Amniotic stem cell (primary cell): Measurements from ENCODE around the gene TRMT1.
A peak's percentile ranks its signal among the peaks of the same experiment; 100 is the strongest.

Experiments
- DNase-seq: peaks from one replicate; lab custom pipeline; 2025; lab: John Stamatoyannopoulos, UW

Gene TRMT1

GRCh38 chr19:13122980-13123957, 6.7 kb upstream of the TRMT1 start:
- DNase-seq: no peak

GRCh38 chr19:13122275-13122878, 5.8 kb upstream of the TRMT1 start:
- no peak for DNase-seq

GRCh38 chr19:13121551-13122274, 5.2 kb upstream of the TRMT1 start:
- DNase-seq: no peak

DNA sequence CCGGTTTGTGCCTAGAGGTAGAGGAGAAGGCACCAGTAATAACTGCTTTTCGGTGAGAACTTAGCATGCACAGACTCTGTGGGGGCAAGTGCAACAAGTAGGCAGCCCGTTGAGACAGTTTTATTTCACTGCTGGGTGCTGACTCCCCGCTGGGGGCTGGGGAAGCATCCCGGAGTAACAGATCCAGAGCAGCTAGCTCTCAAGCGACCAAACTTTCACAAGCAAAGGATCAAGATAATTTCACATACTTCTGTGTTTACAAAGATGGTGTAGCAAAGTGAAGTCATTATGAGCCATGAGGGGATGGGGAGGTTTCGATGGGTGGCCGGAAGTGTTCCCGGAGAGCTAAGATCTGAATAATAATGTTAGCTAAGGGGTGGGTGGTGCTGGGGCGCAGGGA, 4.3 kb upstream of the TRMT1 start:
- no peak for DNase-seq

- no peak for DNase-seq
These were observed 3.5 kb upstream of the TRMT1 start for GRCh38 chr19:13120031-13120430.

- no peak for DNase-seq
These were observed 3.1 kb upstream of the TRMT1 start for GRCh38 chr19:13119627-13120026.

DNA sequence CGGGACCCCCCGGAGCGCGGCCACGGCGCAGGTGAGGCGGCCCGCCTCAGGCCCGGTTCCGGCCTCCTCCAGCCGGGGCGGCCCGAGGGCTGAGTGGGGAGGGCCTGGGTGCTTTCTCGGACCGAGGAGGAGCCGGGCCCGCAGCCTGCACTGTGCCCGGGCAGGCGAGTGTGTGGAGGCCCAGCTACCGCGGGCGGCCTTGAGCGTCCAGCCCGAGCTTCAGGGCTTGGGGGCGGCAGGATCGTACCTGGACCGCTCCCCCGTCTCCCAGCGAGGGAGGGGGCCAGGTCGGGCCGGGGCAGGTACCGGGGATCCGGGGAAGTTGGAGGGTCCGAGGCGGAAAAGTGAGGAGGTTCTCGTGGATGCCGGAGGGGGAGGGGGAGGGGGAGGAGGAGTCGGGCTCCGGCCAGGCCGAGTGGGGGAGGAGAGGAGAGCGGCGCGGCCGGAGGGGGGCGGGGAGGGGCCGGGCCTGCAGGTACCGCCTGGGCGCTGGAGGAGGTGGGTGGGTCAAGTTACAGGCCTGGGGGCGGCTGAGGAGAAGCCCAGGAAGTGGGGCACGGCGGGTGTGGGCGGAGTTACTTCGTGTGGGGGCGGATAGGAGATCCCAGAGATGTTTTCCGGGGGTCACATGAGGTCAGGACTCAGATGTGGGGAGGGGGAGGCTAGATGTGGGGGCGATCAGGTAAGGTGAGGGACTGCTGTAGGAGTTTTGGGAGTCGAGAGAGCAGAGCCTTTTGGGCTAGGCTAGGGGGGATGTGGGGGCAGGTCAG, 2.1 kb upstream of the TRMT1 start:
- DNase-seq: no peak

GRCh38 chr19:13117772-13118423, 1.4 kb upstream of the TRMT1 start, which contains the start of gene NACC1:
NACC1 (plus strand) TSS chr19:13118264; CDS start chr19:13135208, 16,944 bp downstream.
- DNase-seq: peak; percentile 79

DNA sequence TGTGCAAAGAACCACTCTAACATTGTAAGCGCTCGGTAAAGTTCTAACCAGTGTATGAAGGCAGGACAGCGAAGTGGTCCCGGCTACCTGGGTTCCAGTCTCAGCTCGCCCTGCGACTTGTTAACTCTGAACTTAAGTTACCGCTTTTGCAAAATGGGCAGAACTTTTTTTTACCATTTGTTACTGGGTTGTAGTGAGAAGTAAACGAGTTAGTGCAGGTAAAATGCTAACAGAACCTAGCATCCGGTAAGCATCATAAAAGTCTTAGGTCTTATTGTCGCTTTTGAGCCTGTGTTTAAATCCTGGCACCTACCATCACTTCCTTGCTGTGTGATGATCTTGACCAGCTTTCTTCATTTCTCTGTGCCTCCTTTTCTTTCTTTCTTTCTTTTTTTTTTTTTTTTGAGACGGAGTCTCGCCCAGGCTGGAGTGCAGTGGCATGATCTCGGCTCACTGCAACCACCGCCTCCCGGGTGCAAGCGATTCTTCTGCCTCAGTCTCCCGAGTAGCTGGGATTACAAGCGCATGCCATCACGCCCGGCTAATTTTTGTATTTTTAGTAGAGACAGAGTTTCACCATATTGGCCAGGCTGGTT, 734 bp upstream of the TRMT1 start:
- no peak for DNase-seq

DNA sequence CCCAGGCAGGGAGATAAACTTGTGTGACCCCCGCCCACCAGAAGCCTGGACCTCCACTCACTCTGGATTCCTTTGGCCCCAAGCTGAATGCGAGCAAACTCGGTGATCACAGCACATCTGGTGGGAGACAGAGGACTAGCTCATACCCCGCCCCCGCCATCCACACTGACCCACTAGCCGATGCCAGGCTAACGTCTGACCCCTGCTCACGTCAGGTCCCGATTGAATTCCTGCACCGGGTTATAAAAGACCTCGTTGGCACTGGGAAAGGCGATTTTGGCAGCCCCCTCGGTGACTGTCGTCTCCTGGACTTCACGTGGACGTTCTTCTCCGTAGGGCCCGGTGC, 631 bp downstream of the TRMT1 start:
- DNase-seq: no peak

DNA sequence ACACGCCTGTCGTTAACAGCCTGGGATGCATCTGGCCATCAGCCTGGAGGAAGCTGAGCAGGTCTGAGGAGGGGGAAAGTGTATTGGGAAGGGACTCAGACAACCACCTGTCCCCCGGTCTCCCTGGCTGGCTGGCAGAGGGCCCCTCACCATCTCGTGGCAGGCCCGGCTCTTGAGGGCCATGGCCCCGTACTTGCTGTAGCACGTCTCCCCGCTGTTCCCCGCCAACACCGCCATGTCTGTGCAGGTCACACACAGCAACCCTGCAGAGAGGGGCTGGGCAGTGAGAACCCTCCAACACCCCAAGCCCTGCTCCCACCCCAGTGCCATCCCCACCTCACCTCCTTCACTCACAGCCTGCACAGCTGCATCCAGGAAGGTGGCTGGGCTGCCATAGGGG, 4.0 kb downstream of the TRMT1 start:
- DNase-seq: no peak

DNA sequence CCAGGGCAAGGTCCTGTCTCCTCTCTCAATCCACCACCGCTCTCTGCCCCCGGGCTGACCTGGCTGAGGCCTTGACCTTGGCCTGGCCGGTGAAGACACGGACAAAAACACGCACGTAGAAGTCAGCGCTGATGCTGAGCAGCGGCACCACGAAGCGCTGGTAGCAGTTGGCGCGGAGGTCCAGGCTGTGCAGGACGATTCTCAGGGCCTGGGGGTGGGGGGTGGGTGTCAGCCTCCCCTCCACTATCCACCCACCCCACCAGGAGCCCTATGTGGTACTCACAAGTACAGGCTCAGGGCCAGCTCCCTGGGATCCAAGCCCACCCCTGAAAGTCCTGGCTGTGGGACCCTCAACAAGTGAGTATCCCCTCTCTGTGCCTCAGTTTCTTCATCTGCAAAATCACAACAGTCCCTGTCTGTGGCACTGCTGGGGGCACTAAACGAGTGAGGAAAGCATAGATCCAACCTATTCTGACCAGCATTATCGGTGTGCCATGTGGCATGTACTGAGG, 6.4 kb downstream of the TRMT1 start:
- DNase-seq: no peak

- no peak for DNase-seq
These were observed 7.0 kb downstream of the TRMT1 start for GRCh38 chr19:13109361-13110098.

DNA sequence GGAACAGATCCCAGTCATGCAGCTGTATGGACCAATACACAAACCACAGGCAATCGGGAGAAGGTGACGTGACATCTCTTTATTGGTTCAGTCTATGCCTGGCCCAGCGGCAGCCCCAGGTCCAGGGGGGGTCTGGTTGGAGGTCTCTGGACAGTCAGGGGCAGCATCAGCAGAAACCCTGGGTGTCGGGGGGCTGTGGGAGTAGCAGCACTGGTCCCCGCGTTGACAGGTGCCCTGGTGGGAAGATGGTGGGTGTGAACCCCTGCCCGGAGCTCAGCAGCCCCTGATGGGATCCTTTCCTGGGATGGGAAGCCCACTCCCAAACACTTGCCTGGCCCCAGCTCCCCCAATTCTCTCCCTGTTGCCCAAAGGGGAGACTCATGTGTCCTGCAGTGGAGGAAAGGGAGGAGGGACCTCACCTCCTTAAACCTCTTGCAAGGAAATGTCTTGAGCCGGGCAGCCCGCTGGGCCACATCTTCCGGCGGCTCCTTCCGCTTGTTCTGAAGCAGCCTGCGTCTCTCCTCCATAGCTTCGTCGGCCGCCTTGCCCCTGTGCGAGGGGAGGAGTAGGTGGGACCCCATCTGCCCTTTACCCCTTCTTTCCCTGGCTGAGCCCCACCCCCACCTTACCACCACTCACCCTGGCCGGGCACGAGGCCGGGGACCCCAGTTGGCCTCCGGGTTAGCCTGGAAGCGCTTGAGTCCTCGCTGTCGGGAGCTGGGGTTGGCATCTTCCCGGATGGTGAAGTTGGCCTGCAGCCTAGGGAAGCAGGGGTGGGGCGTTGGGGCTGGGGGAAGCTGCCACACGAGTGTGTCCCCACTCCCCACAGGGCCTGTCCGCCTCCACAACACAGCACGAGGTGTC, 11.5 kb downstream of the TRMT1 start:
- DNase-seq: no peak

GRCh38 chr19:13104360-13104847, 12.1 kb downstream of the TRMT1 start:
- DNase-seq: no peak

DNA sequence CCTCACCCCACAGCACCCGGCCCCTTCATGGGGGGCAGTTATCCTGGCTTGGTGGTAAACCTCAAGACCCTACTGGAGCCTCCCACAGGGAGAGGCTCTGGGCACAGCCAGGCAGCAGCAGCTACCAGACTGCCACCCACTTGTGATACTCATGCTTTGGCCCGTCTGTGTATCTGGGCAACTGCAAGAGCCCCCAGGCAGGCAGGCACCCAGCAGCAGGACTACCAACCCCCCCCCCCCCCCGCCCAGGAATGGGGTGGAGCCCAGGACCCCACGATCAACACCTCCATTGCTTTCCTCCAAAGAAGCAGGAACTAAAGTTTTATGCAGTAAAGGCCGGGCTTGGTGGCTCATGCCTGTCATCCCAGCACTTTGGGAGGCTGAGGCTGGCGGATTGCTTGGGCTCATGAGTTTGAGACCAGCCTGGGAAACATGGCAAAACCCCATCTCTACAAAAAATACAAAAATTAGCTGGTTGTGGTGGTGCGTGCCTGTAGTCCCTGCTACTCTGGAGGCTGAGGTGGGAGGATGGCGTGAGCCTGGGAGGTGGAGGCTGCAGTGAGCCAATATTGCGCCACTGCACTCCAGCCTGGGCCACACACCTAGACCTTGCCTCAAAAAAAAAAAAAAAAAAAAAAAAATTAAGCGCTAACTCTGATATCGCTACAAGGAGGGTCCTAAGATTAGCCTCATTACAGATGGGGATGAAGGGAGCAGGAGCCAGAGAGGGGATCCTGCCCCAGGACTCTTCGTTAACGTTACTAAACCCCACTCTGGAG, 12.8 kb downstream of the TRMT1 start:
- no peak for DNase-seq

DNA sequence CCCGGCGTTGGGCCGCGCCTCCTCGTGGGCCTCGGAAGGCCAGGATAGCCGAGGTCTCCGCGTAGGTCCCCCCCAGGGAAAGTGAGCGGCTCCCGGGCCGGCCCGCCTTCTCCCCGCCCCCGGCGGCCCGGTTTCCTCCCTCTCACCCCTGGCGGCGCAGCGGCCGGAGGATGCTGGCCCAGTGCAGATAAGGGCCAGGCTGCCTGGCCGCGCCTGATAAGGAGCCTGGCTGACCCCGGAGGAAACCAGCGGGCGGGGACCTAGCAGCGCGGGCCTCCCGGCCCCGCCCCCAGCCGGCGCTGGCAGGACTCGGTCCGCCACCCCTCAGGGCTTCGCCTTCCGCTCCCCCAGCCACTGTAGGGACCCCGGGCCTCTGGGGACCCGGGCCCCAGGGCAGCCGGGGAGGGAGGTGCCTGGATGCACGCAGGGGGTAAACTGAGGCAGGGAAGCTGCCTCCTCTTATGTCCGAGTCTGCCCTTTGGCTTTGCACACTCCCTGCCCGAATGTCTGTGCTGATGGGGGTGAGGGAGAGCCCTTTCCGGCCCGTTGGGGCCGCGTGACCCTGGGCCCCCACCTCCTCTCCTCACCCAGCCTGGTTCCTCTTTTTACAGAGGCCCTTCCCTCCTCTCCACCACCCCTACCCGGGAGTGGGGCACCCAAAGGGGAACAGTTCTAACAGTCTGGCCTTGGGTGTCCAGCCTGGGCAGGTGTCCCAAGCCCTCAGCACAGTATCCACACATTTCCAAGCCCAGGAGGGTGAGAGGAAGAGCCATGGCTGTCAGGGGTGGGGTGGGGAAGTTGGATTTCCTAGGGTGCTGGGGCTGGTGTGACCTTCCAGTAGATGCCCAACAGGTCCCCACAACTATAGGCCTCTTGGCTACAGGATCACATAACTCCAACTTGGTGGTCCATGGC, 13.6 kb downstream of the TRMT1 start, which contains the start of gene LYL1:
LYL1 (minus strand) TSS at position 193 of the 915 bp plus-strand sequence. CDS start 1,687 bp downstream, outside the sequence.
- no peak for DNase-seq
